ENCODE data around the gene EPS15.

DNA sequence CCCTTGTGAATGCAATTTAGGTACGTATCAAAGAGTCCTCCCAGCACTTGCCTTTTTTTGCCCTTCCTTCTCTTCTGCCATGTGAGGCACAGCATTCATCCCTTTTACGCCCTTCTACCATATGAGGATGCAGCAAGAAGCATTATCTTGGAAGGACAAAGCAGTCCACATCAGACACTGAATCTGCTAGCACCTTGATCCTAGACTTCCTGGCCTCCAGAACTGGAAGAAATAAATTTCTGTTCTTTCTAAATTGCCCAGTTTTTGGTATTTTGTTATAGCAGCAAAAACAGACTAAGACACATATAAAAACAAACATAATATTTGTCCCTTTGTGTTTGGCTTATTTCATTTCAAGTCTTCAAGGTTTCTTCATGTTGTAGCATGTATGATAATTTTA lies 20.1 kb downstream of the EPS15 start:
- TF ChIP-seq, protein P1, sequence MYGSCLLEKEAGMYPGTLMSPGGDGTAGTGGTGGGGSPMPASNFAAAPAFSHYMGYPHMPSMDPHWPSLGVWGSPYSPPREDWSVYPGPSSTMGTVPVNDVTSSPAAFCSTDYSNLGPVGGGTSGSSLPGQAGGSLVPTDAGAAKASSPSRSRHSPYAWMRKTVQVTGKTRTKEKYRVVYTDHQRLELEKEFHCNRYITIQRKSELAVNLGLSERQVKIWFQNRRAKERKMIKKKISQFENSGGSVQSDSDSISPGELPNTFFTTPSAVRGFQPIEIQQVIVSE (CRISPR knock-in tag; IDR thresholded peaks at IDR 0.05; ENCODE audit: borderline replicate concordance) = no peak
- TF ChIP-seq JAZF1 (CRISPR knock-in tag; IDR thresholded peaks at IDR 0.05) = no peak
- TF ChIP-seq, protein P2, sequence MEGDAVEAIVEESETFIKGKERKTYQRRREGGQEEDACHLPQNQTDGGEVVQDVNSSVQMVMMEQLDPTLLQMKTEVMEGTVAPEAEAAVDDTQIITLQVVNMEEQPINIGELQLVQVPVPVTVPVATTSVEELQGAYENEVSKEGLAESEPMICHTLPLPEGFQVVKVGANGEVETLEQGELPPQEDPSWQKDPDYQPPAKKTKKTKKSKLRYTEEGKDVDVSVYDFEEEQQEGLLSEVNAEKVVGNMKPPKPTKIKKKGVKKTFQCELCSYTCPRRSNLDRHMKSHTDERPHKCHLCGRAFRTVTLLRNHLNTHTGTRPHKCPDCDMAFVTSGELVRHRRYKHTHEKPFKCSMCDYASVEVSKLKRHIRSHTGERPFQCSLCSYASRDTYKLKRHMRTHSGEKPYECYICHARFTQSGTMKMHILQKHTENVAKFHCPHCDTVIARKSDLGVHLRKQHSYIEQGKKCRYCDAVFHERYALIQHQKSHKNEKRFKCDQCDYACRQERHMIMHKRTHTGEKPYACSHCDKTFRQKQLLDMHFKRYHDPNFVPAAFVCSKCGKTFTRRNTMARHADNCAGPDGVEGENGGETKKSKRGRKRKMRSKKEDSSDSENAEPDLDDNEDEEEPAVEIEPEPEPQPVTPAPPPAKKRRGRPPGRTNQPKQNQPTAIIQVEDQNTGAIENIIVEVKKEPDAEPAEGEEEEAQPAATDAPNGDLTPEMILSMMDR (IDR thresholded peaks at IDR 0.05) = no peak
